ENCODE data around the gene RASSF3.
"Not testable (repeated sequence)": the region's sequence is repeated elsewhere in the genome, so short reads cannot be mapped to it uniquely, and the experiment has no call there.

RASSF3 gene

DNA sequence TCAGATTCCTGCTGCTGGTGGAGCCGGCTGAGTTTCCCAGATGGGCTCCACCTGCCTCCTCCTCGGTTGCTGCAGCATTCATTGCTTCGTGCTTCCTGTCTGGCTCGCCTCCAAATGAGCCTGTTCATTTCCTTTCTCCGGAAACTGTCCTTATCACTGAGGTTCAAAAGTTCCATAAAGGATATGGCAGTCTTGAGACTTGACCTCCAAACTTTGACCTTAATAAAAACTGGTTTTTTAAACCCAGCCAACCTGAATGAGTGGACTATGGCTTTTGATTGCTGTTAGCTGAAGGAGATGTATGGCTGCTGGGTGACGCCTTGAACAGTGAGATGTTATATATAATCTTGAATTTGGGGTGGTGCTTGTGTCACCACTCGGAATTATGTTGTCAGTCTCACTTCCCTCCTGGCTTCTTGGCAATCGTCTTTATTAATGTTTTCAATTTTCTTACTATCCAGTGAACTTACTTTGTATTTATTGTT, 62.7 kb downstream of the RASSF3 start:
- DNase-seq: peak; percentile 18

DNA sequence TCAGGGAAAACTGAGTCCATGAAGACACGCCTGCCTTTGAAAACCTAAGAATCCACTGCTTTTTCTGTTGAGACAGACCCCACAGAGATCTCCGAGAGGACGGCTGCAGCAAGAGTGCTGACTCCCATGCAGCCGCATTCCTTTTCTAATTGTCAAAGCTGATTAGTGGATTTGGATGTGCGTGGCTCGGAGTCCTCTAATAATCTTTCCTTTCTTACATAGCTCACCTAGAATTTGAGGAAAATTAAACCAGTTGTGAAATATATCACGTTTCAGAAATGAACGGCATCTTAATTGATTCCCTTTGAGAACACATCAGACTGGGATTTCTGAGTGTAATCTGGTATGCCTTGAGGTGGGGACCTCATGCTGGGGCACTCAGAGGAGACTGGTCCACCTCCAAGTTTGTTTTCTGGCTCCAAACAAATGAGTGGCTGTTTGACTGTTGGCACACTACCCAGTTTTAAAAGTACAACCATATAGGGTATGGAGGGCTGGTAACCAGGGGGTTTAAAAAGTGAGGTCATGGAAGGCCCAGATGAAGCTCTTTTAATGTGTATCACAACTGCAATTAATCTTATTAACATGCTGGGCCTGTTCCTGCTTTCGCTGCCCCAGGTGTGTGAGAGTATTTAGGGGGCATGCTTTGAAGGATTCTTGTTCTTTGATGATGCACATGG, 63.3 kb downstream of the RASSF3 start:
- no peak for DNase-seq

DNA sequence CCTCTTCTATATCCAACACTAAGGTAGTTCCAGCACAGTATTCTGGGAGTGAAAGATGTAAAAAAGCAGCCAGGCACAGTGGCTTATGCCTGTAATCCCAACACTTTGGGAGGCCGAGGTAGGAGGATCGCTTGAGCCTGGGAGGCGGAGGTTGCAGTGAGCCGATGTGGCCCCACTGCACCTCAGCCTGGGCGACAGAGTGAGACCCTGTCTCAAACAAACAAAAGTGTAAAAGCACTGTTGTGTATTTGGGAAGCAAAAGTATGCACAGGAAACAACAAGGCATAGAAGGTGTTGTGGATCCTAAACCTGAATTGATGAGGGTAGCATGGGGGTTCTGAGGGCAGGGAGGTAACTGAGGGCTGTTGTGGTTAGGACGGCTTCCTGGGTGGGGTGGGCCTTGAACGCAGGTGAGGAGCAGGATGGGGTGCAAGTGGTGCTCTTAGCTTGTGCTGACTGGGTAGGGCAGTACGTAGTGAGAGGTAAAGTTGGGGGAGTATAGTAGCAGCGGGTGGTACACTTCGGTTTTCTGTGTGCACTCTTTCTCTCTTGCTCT, 64.2 kb downstream of the RASSF3 start:
- no peak for DNase-seq

DNA sequence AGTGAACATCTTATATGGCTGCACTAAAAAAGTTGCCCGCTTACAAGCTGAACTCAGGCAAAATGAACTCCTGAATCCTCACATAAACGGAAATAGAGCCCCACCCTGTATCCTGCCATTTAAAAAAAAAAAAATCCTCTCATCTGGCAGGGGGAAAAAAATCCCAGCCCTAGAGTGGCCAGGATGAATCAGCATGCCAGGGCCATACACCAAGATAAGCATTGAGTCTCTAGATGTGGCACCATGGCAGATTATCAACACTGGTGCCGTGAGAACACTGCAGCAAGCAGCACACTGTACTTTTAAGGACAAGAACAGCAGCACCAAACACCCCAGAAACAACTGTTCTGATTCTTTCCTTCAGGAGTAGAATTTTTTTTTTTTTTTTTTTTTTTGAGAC, 65.5 kb downstream of the RASSF3 start:
- DNase-seq: no peak

DNA sequence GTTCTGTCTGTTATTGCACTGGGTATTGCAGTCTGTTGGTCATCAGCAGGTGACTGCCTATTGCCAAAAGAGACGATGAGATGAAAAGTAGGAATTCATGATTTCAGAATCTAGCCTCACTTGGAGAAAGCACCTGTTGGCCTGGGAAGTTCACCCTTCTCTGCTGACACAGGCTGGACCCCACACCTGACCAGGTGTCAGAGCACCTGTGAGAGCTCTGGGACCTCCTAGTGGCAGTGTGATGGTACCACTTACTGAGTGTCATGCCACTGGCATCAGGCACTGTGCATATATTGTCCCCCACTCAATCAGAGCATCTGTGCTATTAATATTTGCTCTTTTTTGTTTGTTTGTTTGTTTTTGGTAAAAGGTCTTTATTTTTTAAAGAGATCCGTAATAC, 68.0 kb downstream of the RASSF3 start:
- DNase-seq: no peak

DNA sequence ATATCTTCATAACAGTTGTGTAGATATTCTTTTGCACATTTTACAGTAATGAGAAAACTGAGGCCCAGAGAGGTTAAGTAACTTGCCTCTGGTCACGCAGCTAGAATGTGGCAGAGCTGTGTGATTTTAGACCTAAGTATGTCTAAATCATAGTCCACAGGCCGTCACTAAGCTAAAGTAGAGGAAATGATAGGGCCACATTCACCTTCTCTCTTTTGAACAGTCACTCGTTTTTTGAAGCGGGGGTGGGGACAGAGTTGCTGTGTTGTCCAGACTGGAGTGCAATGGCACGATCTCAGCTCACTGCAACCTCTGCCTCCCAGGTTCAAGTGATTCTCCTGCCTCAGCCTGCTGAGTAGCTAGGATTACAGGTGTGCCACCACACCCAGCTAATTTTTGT, 68.5 kb downstream of the RASSF3 start:
- no peak for DNase-seq

DNA sequence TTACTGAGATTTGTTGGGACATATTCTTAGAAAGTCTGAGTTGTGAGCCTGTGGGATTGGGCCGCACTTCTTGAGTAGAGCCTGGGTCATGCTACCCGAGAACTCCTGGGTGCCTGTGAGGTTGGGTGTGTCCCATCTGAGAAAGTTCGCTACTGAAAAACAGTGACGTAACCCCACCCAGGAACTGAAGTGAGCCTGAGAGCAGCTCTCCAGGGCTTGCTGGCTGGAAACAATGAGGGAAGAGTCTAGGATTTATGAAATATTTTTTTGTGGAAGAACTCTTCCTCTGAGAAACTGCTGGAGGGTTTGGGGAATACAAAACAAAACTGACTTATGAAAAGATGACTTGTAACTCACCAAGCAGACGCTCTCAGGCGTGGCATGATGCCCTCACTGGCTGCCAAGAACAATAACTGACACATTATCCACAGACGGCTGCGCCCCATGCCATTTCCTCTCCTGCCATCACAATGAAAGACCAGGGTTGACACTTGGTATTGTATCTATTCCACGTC, 69.2 kb downstream of the RASSF3 start:
- DNase-seq: no peak

DNA sequence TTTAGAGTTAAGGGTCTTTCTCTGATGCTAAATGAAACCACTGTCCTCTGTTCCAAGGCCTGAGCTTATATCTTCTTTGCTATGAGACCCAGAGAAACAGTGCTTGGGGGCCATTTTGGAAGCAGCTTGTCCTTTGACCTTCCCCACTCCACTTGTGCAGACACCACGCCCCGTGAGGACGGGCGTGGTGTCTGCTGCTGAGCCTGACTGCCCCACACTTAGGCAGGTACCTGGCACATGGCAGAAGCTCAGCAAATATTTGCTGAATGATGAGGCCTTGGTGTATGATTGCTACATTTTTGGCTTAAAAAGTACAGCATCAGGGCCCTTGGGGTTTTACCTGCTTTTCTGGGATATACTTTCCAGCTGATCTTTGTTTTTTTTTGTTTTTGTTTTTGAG, 69.9 kb downstream of the RASSF3 start:
- DNase-seq: no peak

DNA sequence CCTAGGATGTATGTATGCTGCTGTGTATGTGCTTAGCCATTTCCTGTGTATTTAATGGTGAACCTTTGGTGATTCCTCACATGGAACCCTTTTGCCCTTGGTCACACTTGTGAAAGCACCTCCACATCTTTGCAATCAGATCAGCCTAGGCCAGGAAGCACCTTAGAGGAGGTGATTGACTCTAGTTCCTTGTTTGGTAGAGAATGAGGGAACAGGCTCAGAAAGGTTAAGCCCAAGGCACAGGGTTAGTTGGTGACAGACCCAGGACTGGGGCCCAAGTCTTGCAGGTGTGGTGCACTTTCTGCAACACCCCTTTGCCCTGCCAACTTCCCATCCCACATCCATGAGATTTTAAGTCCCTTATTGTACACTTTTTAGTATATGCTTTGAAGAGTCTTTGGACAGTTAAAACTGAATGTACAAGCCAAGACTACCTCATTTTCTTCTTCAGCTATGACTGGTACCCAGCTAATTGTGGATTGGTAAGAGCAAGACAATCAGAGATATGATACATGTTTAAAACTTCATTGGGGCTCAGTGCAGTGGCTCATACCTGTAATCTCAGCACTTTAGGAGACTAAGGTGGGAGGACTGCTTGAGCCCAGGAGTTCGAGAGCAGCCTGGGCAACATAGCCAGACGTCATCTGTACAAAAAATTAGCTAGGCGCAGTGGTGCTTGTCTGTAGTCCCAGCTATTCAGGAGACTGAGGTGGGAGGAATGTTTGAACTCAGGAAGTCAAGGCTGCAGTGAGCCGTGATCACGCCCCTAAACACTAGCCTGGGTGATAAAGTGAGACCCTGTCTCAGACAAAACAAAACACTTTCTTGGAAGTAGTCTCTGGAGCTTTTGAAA, 71.1 kb downstream of the RASSF3 start:
- no peak for DNase-seq

DNA sequence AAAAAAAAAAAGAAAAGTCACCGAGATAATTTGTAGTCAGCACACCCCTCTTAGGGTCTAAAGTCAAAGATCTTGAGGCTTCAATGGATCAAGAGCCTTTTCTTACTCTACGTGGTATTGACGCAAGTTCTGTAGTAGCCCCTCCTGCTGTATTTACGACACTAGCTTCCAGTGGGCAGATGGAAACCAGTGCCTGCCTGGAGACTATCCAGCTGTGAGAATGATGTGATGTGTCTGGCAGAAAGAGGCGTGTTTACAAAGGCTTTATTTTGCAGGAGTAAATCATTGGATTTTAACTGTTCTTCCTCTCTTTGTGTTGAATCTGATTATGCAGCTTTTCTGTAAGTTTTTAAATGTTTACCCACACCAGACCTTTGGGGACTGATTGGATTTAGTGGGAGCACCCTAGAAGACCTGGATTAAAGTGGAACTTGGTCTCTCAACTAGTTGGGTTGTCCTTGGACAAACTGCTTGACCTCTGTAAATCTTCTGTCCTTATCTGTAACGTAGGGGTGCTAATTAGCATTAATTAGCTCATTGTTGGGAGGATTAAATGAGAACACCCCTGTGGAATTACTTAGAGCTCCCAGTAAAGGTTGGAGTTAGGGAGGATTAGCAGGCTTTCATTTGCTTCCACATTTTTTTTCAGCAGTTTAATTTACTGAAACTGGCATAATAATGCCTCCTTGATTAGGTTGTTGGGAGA, 72.4 kb downstream of the RASSF3 start:
- peak; percentile 63 for DNase-seq

DNA sequence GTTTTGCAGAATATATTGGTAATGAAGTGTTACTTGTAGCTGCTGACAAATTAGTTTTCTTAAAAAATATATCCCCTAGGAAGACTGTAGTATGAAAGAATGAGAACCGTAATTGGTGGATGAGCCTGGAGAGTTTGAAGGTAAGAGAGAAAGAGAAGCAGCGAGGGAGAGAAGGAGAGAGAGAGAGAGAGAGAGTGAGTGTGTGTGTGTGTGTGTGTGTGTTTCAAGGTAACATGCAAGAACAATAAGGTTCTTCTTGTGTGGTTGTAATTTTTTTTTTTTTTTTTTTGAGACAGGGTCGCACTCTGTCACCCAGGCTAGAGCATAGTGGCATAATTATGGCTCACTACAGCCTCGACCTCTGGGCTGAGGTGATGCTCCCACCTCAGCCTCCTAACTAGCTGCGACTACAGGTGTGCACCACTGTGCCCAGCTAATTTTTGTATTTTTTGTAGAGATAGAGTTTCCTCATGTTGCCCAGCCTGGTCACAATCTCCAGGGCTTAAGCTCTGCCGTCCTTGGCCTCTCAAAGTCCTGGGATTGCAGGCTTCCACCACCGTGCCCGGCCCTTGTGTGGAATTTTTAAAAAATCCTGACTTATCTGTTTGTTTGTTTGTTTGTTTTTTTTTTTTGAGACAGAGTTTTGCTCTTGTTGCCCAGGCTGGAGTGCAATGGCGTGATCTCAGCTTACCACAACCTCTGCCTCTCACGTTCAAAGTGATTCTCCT, 73.7 kb downstream of the RASSF3 start:
- DNase-seq: no peak

DNA sequence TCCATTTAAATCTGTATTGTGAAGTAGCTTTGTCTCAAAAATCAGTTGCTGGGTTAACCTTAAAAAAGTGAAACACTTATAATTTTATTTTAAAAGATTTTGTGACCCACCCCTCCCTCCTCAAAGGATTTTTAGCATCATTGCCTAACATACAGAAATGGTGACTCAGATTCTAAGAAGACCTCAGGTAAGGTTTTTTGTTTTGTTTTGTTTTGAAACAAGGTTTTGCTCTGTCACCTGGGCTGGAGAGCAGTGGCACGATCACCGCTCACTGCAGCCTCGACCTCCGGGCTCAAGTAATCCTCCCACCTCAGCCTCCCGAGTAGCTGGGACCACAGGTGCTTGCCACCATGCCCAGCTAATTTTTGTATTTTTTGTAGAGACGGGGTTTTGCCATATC, 74.8 kb downstream of the RASSF3 start:
- DNase-seq: no peak

DNA sequence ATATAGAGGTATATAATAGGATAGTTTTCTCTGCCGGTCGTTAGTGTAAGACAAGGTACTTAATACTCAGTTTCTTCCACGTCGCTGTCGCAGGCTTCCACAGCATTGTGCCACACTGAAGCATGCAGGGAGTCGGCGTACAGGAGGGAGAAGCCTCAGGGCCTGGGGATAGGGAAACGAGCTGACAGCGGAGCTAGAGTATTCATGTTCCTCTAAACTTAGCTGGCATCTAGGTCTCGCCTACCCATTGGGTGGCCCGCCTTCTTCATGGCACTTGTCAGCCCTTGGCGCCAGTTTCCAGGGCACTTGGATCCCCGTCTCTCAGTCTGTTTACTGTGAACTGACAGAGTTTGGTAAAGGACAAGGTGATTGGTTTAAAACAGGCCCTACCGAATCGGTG, 75.3 kb downstream of the RASSF3 start:
- no peak for DNase-seq

DNA sequence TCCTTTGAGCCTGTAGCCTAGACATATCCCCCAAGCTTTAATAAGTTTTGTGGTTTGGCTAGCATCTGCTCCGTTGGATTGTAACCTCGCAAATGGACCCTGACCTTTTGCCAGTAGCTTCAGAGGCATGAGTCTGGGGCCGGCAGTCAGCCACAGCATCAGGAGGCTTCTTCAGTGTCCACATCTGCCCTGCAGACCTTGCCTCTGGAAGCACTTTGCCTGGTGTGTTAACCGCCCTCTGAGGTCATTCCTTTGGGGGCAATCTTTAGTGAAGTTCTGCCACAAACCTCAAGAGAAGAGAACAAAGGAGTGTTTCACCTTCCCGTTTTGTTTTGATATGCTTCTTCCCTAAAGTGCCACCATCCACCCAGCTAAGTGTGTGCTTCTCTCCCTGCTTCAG, 77.5 kb downstream of the RASSF3 start:
- DNase-seq: no peak

DNA sequence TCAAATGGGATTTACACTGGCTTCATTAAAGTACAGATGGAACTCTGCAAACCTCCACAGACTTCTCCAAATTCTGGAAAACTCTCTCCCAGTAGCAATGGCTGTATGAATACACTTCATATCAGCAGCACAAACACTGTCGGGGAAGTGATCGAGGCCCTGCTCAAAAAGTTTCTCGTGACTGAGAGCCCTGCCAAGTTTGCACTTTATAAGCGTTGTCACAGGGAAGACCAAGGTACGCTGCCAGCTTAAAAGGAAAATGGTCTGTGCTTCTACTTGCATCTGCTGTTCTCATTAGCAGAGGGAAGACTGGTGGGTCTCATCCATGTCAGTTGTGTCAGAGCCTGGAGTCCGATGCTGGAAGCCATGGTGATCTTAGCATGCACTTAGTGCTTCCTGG, 77.9 kb downstream of the RASSF3 start:
- DNase-seq: no peak

DNA sequence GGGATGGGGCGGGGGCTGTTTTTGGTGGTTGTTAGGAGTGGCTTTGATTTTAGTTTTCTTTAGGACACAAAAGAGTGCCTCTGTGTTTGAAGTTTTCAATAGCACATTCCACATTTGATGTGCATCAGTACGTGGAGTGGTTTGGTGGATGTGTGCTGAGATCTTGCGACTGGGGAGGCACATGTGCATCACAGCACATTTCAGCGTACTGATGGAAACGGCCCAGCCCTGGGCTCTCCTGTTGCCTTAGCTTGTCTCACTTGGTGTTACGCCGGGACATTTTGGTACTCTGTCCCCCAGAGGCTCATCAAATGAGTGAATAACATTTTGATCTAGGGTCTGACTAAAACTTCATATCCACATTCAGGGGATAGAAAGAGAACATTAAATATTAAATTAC, 78.4 kb downstream of the RASSF3 start:
- no peak for DNase-seq

DNA sequence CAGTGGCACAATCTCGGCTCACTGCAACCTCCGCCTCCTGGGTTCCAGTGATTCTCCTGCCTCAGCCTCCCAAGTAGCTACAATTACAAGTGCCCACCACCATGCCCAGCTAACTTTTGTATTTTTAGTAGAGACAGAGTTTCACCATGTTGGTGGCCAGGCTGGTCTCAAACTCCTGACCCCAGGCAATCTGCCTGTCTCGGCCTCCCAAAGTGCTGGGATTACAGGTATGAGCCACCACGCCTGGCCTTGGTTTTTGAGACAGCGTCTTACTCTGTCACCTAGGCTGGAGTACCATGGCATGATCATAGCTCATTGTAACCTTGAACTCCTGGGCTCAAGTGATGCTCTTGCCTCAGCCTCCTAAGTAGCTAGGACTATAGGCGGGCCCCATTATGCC, 79.9 kb downstream of the RASSF3 start:
- DNase-seq: not testable (repeated sequence)

DNA sequence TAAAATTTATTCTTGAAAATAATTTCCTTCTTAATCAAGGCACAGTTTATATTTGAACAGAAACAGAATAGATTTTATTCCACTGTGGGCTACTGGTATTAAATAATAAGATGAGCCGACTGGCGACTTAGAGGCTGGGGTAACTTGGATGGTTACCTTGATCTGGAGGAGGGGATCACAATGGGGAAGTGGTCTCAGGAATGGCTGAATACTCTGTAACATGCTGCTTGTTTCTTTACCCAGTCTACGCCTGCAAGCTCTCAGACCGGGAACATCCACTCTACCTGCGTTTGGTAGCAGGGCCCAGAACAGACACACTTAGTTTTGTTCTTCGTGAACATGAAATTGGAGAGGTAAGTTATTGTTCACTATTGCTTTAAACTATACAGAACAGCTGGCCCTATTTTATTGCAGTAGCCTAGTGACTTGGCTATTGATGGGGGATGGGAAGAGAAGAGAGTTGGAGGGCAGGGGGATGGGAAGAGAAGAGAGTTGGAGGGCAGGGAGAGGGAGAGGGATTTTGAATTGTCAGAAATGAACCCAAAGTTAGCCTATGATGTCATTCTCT, 81.0 kb downstream of the RASSF3 start:
- DNase-seq: no peak

DNA sequence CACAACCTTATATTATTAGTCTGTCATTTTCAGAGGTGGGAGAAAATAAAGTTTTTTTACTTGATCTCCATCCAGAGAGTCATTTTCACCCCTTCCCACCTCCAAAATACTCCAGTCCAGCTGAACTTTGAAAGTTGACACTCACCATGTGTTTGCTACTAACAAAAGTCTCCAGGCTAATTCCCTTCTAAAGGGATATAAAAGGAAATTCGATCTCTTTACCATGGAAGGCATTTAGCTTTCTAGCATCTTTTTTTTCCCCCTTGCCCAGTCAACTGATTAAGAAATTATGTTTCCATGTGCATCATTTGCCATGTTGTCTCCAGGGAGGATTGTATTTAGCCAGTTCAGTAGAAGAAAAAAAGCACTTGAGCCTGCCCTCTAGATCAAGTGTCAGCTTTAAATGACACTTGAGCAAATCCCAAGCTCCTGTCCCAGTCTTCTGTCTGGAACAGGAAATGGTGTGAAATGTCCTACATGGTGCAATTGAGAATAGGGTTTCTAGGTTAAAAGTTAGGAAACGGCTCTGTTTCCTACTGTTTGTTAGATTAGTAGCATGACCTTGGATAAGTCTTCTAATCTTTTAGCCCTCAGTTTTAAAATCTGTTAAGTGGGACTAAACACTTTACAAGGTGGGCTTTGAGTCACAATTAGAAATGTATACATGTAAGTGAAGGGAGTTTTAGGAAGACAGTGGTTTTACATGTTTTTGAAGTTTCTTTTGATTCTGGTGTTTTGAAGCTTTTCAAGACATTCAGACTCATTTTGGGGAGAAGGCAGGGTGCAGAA, 81.7 kb downstream of the RASSF3 start:
- DNase-seq: no peak

DNA sequence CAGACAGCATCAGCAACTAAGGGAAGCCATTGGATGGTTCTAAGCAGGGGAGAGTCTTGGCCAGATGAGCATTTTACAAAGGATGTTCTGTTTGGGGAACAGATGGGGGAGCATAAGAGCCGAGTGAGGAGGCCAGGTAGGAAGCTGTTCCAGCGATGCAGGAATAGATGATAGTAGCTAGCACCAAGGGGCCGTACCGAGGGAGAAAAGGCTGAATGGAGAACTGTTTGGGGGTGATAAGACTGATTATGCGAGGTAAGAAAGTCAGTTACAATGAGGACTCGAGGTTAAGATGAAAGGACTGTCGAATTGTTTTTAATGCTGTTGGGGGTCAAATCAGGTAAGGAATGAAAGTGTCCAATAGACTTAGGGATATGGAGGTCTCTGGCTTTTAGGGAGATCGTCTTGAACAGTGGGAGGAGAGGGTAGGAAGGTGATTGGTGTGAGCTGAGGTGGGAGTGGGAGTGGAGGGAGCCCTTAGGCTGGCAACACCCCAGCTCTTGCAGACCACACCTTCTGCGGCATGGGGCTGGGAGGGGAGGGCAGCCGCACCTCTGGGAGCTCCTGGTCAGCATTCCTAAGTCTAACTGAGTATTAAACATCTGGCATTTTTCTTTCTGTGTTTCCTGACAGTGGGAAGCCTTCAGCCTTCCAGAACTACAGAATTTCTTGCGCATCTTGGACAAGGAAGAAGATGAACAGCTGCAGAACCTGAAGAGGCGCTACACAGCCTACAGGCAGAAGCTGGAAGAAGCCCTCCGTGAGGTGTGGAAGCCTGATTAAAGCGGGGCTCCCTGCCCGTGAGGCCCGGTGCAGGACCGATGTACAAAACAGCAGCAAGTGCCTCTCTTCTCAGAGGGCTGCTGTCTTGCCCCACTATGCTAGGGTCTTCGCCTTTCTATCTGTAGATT, 84.1 kb downstream of the RASSF3 start:
- no peak for DNase-seq
